Small intestine (tissue), 7 donors: Measurements from ENCODE around the gene DLK1. TPM values are rescaled to one million over a fixed set of nuclear protein-coding genes. Genes with fewer than 3 reads are reported as not detected.
A peak's percentile ranks its signal among the peaks of the same experiment; 100 is the strongest.

ENCODE experiments used
- DNase-seq, 2 donors: peaks; one replicate each; pipeline versions ENCODE4 v3.0.0 to v3.0.0-alpha.2; 2013
- FAIRE-seq: peaks from 2 replicates; lab custom pipeline; 2012; peaks lifted over from hg19 to GRCh38; lab: Jason Lieb, UNC
- H3K27ac ChIP-seq, 3 donors: one replicate each; pipeline ENCODE4 v1.5.1; 2013; ENCODE audit warnings: low read length in 2 of 3, mild to moderate bottlenecking in 2 of 3, control low read depth in 1 of 3, inconsistent platforms in 1 of 3, low read depth in 1 of 3, moderate library complexity in 1 of 3
- H3K27me3 ChIP-seq, 3 donors: one replicate each; pipeline ENCODE4 v1.6.1; 2013; ENCODE audit warnings: low read length in 3 of 3, inconsistent platforms in 1 of 3; ENCODE audit not compliant: control insufficient read depth in 3 of 3, insufficient read depth in 3 of 3
- H3K36me3 ChIP-seq, 3 donors: one replicate each; pipeline ENCODE4 v1.6.1; 2013; ENCODE audit warnings: low read length in 3 of 3, inconsistent platforms in 1 of 3, low read depth in 1 of 3, mild to moderate bottlenecking in 1 of 3, moderate library complexity in 1 of 3; ENCODE audit not compliant: control insufficient read depth in 3 of 3, insufficient read depth in 2 of 3
- H3K4me1 ChIP-seq, 3 donors: one replicate each; pipeline ENCODE4 v1.6.1; 2013; ENCODE audit warnings: low read length in 2 of 3, inconsistent platforms in 1 of 3, low read depth in 1 of 3, mild to moderate bottlenecking in 1 of 3, moderate library complexity in 1 of 3; ENCODE audit not compliant: control insufficient read depth in 3 of 3, insufficient read depth in 2 of 3
- H3K4me3 ChIP-seq, 3 donors: one replicate each; pipeline ENCODE4 v1.5.1; 2013; ENCODE audit warnings: low read length in 3 of 3, control low read depth in 1 of 3, inconsistent platforms in 1 of 3, low read depth in 1 of 3, mild to moderate bottlenecking in 1 of 3, moderate library complexity in 1 of 3
- H3K9me3 ChIP-seq, 2 donors: one replicate each; pipeline ENCODE4 v1.6.1; 2013; ENCODE audit warnings: low read depth in 1 of 2, low read length in 1 of 2; ENCODE audit not compliant: control insufficient read depth in 2 of 2, insufficient read depth in 1 of 2
- WGBS, 3 donors: extraction: QIAGEN DNeasy Blood & Tissue Kit; methylation state at CpG; one replicate each; pipeline ENCODE4 v1.1.7; 2013; 5-methylcytosine and 5-hydroxymethylcytosine counted together
- polyA plus RNA-seq, 4 donors: library from polyadenylated mRNA; stranded (reverse) in 3 of 4; unstranded in 1 of 4; fragments of 200-250 nt in 3 of 4; fragments of 120-200 nt in 1 of 4; gene quantifications; one replicate each; pipeline versions ENCODE4 v1.2.1 to v1.2.3, GENCODE V29; 2013
- donor health status: healthy with polysubstance abuse.
- donor health status: control.
- donor health status: control.
- donor health status: Bipolar disorder and iron deficiency.
- donor health status: healthy.

The DLK1 gene
- polyA plus RNA-seq, 4 donors, result 0.04 to 7.9 (median 0.72) TPM

DNA sequence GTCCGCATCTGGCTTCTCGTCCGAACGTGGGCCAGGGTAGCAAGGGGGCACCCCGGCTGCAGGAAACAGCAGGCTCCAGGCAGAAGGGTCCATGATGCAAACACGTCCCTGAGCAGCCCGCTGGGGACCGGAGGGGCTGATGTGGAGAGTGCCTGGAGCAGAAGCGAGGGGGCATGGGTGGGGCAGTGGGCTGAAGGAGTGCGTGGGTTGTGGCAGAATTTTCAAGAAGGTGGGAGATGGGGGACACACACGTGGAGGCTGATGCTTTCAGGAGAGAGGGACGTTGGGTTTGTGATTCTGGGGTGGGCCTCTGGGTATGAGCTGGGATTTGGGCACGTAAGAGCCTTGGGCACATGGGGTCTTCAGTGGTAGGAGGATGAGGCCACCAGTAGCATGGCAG is 45.6 kb upstream of the DLK1 start:
- Histone ChIP-seq H3K27me3 (no peaks in the 10 kb centered on the region), H3K9me3 (peaks cover 0 to 10% of the 10 kb centered on the region in 2 donors), H3K27ac (peak overlapping the region in 1 of 3 donors; percentile 91), H3K36me3 (no peaks in the 10 kb centered on the region), H3K4me1 (peaks cover 0 to 50% (median 0%) of the 10 kb centered on the region in 3 donors), H3K4me3 (no peak overlapping the region)
- DNase-seq (no peak), FAIRE-seq (no peak)
- 86 to 89% (median 88%) methylated on average over 13 of the region's 13 CpGs for WGBS, 3 donors

- H3K9me3 ChIP-seq, result peaks cover 0 to 10% of the 10 kb centered on the region in 2 donors
- FAIRE-seq (no peak), DNase-seq (no peak)
- peaks cover 0 to 37% (median 0%) of the 10 kb centered on the region in 3 donors for H3K4me1 ChIP-seq
- no peaks in the 10 kb centered on the region for H3K27me3 ChIP-seq
- H3K4me3 ChIP-seq, result no peak overlapping the region
- 58 to 79% (median 67%) methylated on average over 2 of the region's 2 CpGs for WGBS, 3 donors
- H3K36me3 ChIP-seq, result no peaks in the 10 kb centered on the region
- no peak overlapping the region for H3K27ac ChIP-seq
Observed at GRCh38 chr14:100682749-100683148, 43.9 kb upstream of the DLK1 start.

GRCh38 chr14:100683578-100683977 is 43.1 kb upstream of the DLK1 start:
- H3K4me3 ChIP-seq, result no peak overlapping the region
- H3K36me3 ChIP-seq, result no peaks in the 10 kb centered on the region
- FAIRE-seq, result no peak
- peaks cover 0 to 28% (median 0%) of the 10 kb centered on the region in 3 donors for H3K4me1 ChIP-seq
- no peak overlapping the region for H3K27ac ChIP-seq
- H3K27me3 ChIP-seq, result no peaks in the 10 kb centered on the region
- WGBS, 3 donors, result 41 to 49% (median 49%) methylated on average over 7 of the region's 7 CpGs
- DNase-seq, result no peak
- H3K9me3 ChIP-seq, result peaks cover 0 to 10% of the 10 kb centered on the region in 2 donors

DNA sequence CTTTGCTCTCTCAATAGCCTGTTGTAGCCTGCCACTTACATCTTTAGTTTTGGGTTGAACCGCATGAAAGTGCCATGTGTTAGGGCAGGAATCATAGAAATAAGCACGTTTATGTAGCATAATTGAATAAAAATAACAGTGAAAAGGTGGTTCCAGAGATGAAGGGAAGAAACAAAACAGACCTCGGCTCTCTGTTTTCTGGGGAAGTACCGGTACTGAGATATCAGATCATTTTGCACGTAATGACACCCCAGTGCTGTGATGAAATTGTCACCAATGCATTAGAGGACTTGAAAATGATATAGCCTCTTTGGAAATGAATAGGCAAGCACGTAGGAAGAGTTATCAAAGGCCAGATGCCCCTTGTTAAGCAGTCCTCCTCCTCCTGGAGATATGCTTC is 42.5 kb upstream of the DLK1 start:
- 40 to 74% (median 49%) methylated on average over 6 of the region's 6 CpGs for WGBS, 3 donors
- H3K9me3 ChIP-seq, result peaks cover 0 to 10% of the 10 kb centered on the region in 2 donors
- no peak overlapping the region for H3K27ac ChIP-seq
- FAIRE-seq (no peak), DNase-seq (no peak)
- H3K36me3 ChIP-seq, result no peaks in the 10 kb centered on the region
- H3K4me3 ChIP-seq, result no peak overlapping the region
- H3K4me1 ChIP-seq, result peaks cover 0 to 23% (median 0%) of the 10 kb centered on the region in 3 donors
- no peaks in the 10 kb centered on the region for H3K27me3 ChIP-seq

GRCh38 chr14:100684961-100685360 is 41.7 kb upstream of the DLK1 start:
- Histone ChIP-seq H3K4me3 (no peak overlapping the region), H3K27me3 (no peaks in the 10 kb centered on the region), H3K9me3 (peaks cover 0 to 10% of the 10 kb centered on the region in 2 donors), H3K36me3 (no peaks in the 10 kb centered on the region), H3K4me1 (peaks cover 0 to 15% (median 0%) of the 10 kb centered on the region in 3 donors), H3K27ac (no peak overlapping the region)
- FAIRE-seq (no peak), DNase-seq (no peak)
- 26 to 75% (median 63%) methylated on average over 6 of the region's 6 CpGs for WGBS, 3 donors

DNA sequence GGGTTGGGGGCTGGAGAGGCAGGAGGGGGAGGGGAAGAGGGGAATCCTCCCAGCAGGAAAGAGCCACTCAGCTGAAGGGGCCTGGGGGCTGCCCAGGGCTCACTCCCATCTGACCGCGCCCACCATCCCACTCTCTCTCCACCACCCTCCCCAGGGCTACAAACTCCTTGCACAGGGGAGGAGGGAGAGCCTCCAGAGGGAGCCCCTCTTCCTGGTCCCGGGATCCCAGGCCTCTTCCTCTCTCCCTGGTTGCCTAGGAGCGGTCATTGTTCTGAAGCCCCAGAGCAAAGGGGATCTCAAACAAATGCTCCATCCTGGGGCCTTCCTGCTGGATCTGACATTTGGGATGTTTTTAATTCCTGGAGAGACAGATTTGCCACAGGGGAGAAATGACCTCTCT is 39.8 kb upstream of the DLK1 start:
- Histone ChIP-seq H3K27ac (no peak overlapping the region), H3K27me3 (no peaks in the 10 kb centered on the region), H3K36me3 (no peaks in the 10 kb centered on the region), H3K9me3 (peaks cover 0 to 5% of the 10 kb centered on the region in 2 donors), H3K4me1 (no peaks in the 10 kb centered on the region), H3K4me3 (no peak overlapping the region)
- 61 to 75% (median 63%) methylated on average over 4 of the region's 4 CpGs for WGBS, 3 donors
- DNase-seq (no peak), FAIRE-seq (no peak)

- FAIRE-seq (no peak), DNase-seq (no peak)
- H3K36me3 ChIP-seq, result no peaks in the 10 kb centered on the region
- peaks cover 0 to 4% of the 10 kb centered on the region in 2 donors for H3K9me3 ChIP-seq
- peaks cover 0 to 3% (median 0%) of the 10 kb centered on the region in 3 donors for H3K27me3 ChIP-seq
- H3K4me1 ChIP-seq, result no peaks in the 10 kb centered on the region
- H3K4me3 ChIP-seq, result no peak overlapping the region
- no peak overlapping the region for H3K27ac ChIP-seq
- 78 to 86% (median 86%) methylated on average over 12 of the region's 12 CpGs for WGBS, 3 donors
Observed at GRCh38 chr14:100687386-100687785, 39.3 kb upstream of the DLK1 start.

GRCh38 chr14:100688051-100688450 is 38.6 kb upstream of the DLK1 start:
- WGBS, 3 donors, result 66 to 75% (median 74%) methylated on average over 10 of the region's 10 CpGs
- Histone ChIP-seq H3K27me3 (peaks cover 0 to 9% (median 0%) of the 10 kb centered on the region in 3 donors), H3K4me1 (no peaks in the 10 kb centered on the region), H3K4me3 (no peak overlapping the region), H3K27ac (no peak overlapping the region), H3K36me3 (no peaks in the 10 kb centered on the region), H3K9me3 (no peaks in the 10 kb centered on the region)
- no peak for DNase-seq
- FAIRE-seq, result no peak
